AG04450 (cell line): ENCODE data around the gene CFTR. TPM values are rescaled to one million over a fixed set of nuclear protein-coding genes. Genes with fewer than 3 reads are reported as not detected.

Experiments used
- CTCF ChIA-PET: fragments of 300-600, 350-600 bp; formaldehyde crosslinking; extraction: SDS; loops from one replicate; lab custom pipeline; 2022; ENCODE audit warnings: antibody characterized with exemption, inconsistent platforms; lab: Charles Lee
- POLR2A ChIA-PET: fragments of 350-600 bp; formaldehyde crosslinking; extraction: SDS; loops from one replicate; lab custom pipeline; 2021; ENCODE audit warnings: antibody characterized with exemption, inconsistent platforms; lab: Yijun Ruan, JAX
- DNase-seq: peaks from one replicate; pipeline ENCODE4 v3.0.0-alpha.2; 2011; ENCODE audit warnings: low read depth, low spot score
- H3K27ac ChIP-seq: one replicate; pipeline ENCODE4 v1.5.1; 2012; ENCODE audit warnings: low read depth, low read length, control low read depth
- H3K27me3 ChIP-seq: one replicate; pipeline ENCODE4 v1.6.0; 2012; ENCODE audit warnings: low read length; ENCODE audit not compliant: control insufficient read depth, insufficient read depth
- H3K4me3 ChIP-seq: 2 replicates; pipeline ENCODE4 v1.5.1; 2011; ENCODE audit warnings: mild to moderate bottlenecking, low read depth, low read length, control low read depth
- H3K9me3 ChIP-seq: 2 replicates; pipeline ENCODE4 v1.5.1; 2012; ENCODE audit warnings: low read length; ENCODE audit not compliant: control insufficient read depth, insufficient read depth
- polyA plus RNA-seq: library from polyadenylated mRNA; depleted of rRNA; stranded (reverse); fragments of >200 nt; gene quantifications from 2 replicates; pipeline ENCODE4 v1.2.3, GENCODE V29; 2011
- TF ChIP-seq, protein P1 (sequence below): IDR thresholded peaks from 2 replicates; pipeline ENCODE4 v1.5.1; 2011; ENCODE audit warnings: low read depth, low read length, control low read depth, inconsistent platforms

The CFTR gene
- polyA plus RNA-seq, 1 experiment = 0.37 TPM

GRCh38 chr7:117564627-117565026, 84.8 kb downstream of the CFTR start:
- no peak overlapping the region for H3K4me3 ChIP-seq
- ChIA-PET POLR2A (no interaction called here), CTCF (interaction anchor here (1.2 kb wide), 1 partner anchor 164 kb away, joined by 3 read pairs; no protein-coding TSS in a partner anchor)
- no peaks in the 10 kb centered on the region for H3K27me3 ChIP-seq
- TF ChIP-seq, protein P1, sequence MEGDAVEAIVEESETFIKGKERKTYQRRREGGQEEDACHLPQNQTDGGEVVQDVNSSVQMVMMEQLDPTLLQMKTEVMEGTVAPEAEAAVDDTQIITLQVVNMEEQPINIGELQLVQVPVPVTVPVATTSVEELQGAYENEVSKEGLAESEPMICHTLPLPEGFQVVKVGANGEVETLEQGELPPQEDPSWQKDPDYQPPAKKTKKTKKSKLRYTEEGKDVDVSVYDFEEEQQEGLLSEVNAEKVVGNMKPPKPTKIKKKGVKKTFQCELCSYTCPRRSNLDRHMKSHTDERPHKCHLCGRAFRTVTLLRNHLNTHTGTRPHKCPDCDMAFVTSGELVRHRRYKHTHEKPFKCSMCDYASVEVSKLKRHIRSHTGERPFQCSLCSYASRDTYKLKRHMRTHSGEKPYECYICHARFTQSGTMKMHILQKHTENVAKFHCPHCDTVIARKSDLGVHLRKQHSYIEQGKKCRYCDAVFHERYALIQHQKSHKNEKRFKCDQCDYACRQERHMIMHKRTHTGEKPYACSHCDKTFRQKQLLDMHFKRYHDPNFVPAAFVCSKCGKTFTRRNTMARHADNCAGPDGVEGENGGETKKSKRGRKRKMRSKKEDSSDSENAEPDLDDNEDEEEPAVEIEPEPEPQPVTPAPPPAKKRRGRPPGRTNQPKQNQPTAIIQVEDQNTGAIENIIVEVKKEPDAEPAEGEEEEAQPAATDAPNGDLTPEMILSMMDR = no peak
- no peak overlapping the region for H3K27ac ChIP-seq
- DNase-seq = no peak
- no peaks in the 10 kb centered on the region for H3K9me3 ChIP-seq

GRCh38 chr7:117565226-117565625, 85.4 kb downstream of the CFTR start:
- DNase-seq = no peak
- CTCF ChIA-PET = interaction anchor here (1.2 kb wide), 1 partner anchor 165 kb away, joined by 3 read pairs; no protein-coding TSS in a partner anchor
- POLR2A ChIA-PET = no interaction called here
- Histone ChIP-seq H3K27me3 (no peaks in the 10 kb centered on the region), H3K4me3 (no peak overlapping the region), H3K27ac (no peak overlapping the region), H3K9me3 (no peaks in the 10 kb centered on the region)
- TF ChIP-seq, protein P1 = no peak

DNA sequence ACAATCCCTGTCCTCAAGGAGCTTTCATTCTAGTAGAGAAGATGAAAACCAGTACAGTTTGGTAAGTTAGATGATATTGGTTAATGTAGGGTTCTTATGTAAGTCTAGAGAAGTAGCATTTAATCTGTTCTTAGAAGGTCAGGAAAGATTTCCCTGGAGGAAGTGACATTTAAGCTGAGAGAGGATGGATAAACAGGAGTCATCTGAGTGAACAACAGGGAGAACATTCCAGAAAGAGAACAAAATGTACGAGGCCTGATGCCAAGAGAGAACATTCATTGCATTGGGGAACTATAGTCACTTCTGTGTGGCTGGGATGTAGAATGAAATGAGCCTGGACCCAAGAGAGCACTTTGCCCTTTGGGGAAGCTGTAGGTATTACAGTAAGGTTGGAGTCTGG, 88.0 kb downstream of the CFTR start:
- Histone ChIP-seq H3K4me3 (no peak overlapping the region), H3K9me3 (no peaks in the 10 kb centered on the region), H3K27ac (no peak overlapping the region), H3K27me3 (no peaks in the 10 kb centered on the region)
- CTCF ChIA-PET = no interaction called here
- TF ChIP-seq, protein P1 = no peak
- POLR2A ChIA-PET = no interaction called here
- DNase-seq = no peak

DNA sequence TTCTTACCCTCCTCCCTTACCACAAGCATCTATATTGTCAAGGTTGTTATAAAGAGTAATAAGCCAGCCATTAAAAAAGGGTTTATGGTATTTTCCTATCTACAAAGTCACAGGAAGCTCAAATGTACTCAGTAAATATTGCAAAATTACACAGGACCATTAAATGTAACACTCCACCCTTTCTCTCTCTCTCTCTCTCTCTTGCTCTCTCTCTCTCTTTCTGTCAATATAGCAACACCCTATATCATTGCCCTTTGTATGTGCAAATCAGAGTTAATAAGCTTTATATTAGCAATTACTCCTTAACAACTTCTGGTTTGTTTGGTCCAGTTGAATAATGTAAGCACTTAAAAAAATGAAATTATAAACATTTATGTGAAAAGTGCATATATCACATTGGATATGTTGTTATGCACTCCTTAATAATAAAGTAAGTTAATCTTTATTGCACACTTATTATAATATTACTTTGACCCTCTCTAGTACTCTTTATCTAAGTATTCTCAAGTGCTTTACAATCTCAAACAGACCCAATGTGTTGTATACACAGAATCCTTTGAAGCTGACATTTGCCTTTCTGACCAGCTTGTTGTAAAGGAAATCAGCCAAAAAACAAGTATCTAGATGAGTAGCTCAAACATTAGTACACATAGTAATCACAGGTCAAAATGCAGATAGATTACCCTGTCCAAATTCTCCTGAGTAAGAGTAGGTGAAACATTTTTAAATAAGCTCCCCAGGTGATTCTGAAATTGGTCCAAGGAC, 93.2 kb downstream of the CFTR start:
- Histone ChIP-seq H3K4me3 (no peak overlapping the region), H3K9me3 (no peaks in the 10 kb centered on the region), H3K27ac (no peak overlapping the region), H3K27me3 (no peaks in the 10 kb centered on the region)
- POLR2A ChIA-PET = no interaction called here
- DNase-seq = no peak
- TF ChIP-seq, protein P1 = no peak
- CTCF ChIA-PET = no interaction called here

DNA sequence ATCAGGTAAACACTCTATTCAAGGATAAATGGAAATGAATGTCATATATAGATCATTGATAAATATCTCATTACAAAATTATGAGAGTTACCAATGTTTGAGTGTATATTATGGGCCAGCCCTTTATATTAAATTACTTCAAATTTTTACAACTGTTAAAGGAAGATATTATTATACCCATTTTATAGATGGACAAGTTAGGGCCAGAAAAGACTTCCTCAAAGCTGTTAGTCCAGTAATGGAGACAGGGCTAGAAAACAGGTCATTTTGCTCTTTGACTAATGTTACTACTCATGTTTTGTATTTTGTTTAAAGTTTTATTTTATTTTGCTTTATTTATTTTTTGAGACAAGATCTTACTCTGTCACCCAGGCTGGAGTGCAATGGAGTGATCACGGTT, 101.6 kb downstream of the CFTR start:
- no peaks in the 10 kb centered on the region for H3K27me3 ChIP-seq
- no peak overlapping the region for H3K27ac ChIP-seq
- ChIA-PET CTCF (no interaction called here), POLR2A (interaction anchor here (0.7 kb wide), 1 partner anchor 86 kb away, joined by 4 read pairs; no protein-coding TSS in a partner anchor)
- no peak for DNase-seq
- TF ChIP-seq, protein P1 = no peak
- H3K4me3 ChIP-seq = no peak overlapping the region
- H3K9me3 ChIP-seq = no peaks in the 10 kb centered on the region
